ENCODE measurements around the gene IPPK.

IPPK gene

GRCh38 chr9:92660266-92660665, 9.7 kb downstream of the IPPK start:
- DNase-seq (ENCODE audit: low read depth) = no peak
- no peak for TF ChIP-seq CTCF (IDR thresholded peaks at IDR 0.05; ENCODE audit: low read depth, low read length, missing control alignments)
- no peak overlapping the region for H3K4me3 ChIP-seq (ENCODE audit: low read depth, low read length)

DNA sequence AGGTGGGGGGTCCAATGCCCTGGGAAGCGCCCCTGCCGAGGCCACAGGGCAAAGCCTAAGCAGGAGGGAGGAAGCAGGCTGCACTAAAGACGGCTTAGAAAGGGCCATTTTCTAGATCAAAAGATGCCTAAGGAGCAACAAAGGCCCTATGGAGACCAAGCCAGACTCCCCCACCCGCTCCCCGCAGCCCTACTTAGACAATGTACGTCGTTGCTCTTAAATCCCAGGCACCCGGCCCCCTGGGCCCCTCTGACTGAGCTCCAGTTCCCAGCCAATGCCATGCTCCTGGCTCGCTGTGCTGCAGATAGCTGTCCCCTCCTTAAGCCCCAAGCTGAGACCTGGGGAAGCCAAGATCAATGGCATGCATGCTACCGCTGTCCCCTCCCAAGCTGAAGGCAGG, 10.3 kb downstream of the IPPK start:
- no peak for DNase-seq (ENCODE audit: low read depth)
- H3K4me3 ChIP-seq (ENCODE audit: low read depth, low read length) = no peak overlapping the region
- TF ChIP-seq CTCF (IDR thresholded peaks at IDR 0.05; ENCODE audit: low read depth, low read length, missing control alignments) = no peak

GRCh38 chr9:92658611-92659010, 11.3 kb downstream of the IPPK start:
- TF ChIP-seq CTCF (IDR thresholded peaks at IDR 0.05; ENCODE audit: low read depth, low read length, missing control alignments) = no peak
- DNase-seq (ENCODE audit: low read depth) = no peak
- H3K4me3 ChIP-seq (ENCODE audit: low read depth, low read length) = no peak overlapping the region

GRCh38 chr9:92658176-92658575, 11.8 kb downstream of the IPPK start:
- no peak for TF ChIP-seq CTCF (IDR thresholded peaks at IDR 0.05; ENCODE audit: low read depth, low read length, missing control alignments)
- no peak overlapping the region for H3K4me3 ChIP-seq (ENCODE audit: low read depth, low read length)
- no peak for DNase-seq (ENCODE audit: low read depth)

- no peak for TF ChIP-seq CTCF (IDR thresholded peaks at IDR 0.05; ENCODE audit: low read depth, low read length, missing control alignments)
- H3K4me3 ChIP-seq (ENCODE audit: low read depth, low read length) = no peak overlapping the region
- no peak for DNase-seq (ENCODE audit: low read depth)
These were observed 12.4 kb downstream of the IPPK start for GRCh38 chr9:92657296-92658094.

DNA sequence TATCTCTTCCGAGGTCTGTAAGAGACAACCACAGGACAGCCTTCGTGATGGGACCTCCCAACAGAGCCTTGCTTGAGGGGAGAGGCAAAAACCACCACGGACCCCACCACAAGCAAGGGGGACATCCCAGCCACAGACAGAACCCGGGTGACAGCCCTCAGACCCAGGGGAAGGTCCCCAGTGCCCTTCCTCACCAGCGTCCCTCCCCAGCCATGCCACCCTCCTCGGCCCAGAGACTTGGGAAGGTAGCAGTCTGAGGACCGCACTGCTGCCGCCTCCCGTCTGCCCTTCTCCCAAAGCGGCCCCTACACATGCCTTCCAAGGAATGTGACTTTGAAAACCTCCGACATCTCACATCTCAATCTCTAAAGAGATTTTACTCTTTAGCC, 13.4 kb downstream of the IPPK start:
- H3K4me3 ChIP-seq (ENCODE audit: low read depth, low read length) = no peak overlapping the region
- DNase-seq (ENCODE audit: low read depth) = no peak
- TF ChIP-seq CTCF (IDR thresholded peaks at IDR 0.05; ENCODE audit: low read depth, low read length, missing control alignments) = no peak
